Activated naive CD4-positive, alpha-beta T cell treated with anti-CD3 and anti-CD28 coated beads, Interleukin-2, amount 10 ng/mL, durations not matched to agents 7 days and 5 days (primary cell): Measurements from ENCODE around the gene PPP1R12B.
"Not testable (repeated sequence)": the region's sequence is repeated elsewhere in the genome, so short reads cannot be mapped to it uniquely, and the experiment has no call there.

ENCODE experiments used
- CTCF ChIA-PET: fragments of 350-600 bp; sonication (Branson Sonifier 250); formaldehyde crosslinking; loops from one replicate; lab custom pipeline; 2021; ENCODE audit warnings: antibody characterized with exemption; lab: Charles Lee
- DNase-seq: peaks from one replicate; pipeline ENCODE4 v3.0.0-alpha.2; 2020
- H3K27ac Mint-ChIP-seq: one replicate; pipeline ENCODE4 v1.8.0; 2021; ENCODE audit warnings: mild to moderate bottlenecking, moderate library complexity, mixed read lengths
- H3K27me3 Mint-ChIP-seq: one replicate; pipeline ENCODE4 v1.8.0; 2021; ENCODE audit warnings: mild to moderate bottlenecking, mixed read lengths
- H3K36me3 Mint-ChIP-seq: one replicate; pipeline ENCODE4 v1.8.0; 2021; ENCODE audit warnings: mixed read lengths
- H3K4me1 Mint-ChIP-seq: one replicate; pipeline ENCODE4 v1.8.0; 2021; ENCODE audit warnings: mixed read lengths
- H3K4me3 Mint-ChIP-seq: one replicate; pipeline ENCODE4 v1.8.0; 2021; ENCODE audit warnings: mild to moderate bottlenecking, moderate library complexity, mixed read lengths
- H3K9me3 Mint-ChIP-seq: one replicate; pipeline ENCODE4 v1.8.0; 2021; ENCODE audit warnings: mixed read lengths

The PPP1R12B gene

GRCh38 chr1:202575918-202576653 is 227.6 kb downstream of the PPP1R12B start:
- Mint-ChIP-seq H3K4me3 (no peak overlapping the region), H3K27me3 (no peaks in the 10 kb centered on the region), H3K36me3 (no peaks in the 10 kb centered on the region), H3K9me3 (no peaks in the 10 kb centered on the region), H3K27ac (no peak overlapping the region), H3K4me1 (no peaks in the 10 kb centered on the region)
- DNase-seq = no peak
- CTCF ChIA-PET = interaction anchor here (0.8 to 2.0 kb wide), 3 partner anchors 50 to 144 kb away, joined by 4 to 5 read pairs (median 5); no protein-coding TSS in a partner anchor

DNA sequence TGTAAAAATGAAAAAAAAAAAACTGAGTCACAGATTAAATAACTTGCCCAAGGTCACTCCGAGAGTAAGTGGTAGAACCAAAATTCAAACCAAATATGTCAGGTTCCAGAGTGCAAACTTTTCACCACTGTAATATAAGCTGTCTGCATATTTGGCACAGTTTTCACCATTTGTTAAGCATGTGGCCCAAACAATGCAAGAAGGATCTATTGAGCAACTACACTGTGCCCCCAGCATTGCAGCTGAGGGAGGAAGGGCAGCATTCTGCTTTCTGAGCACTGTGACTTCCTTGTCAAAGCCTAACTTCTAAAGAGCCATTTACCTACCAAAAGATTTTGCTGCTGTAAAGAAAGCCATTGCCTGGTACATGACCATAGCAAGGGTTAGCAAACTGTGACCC is 228.3 kb downstream of the PPP1R12B start:
- CTCF ChIA-PET = no interaction called here
- no peak for DNase-seq
- Mint-ChIP-seq H3K36me3 (no peaks in the 10 kb centered on the region), H3K4me3 (no peak overlapping the region), H3K27me3 (no peaks in the 10 kb centered on the region), H3K9me3 (no peaks in the 10 kb centered on the region), H3K27ac (no peak overlapping the region), H3K4me1 (no peaks in the 10 kb centered on the region)

DNA sequence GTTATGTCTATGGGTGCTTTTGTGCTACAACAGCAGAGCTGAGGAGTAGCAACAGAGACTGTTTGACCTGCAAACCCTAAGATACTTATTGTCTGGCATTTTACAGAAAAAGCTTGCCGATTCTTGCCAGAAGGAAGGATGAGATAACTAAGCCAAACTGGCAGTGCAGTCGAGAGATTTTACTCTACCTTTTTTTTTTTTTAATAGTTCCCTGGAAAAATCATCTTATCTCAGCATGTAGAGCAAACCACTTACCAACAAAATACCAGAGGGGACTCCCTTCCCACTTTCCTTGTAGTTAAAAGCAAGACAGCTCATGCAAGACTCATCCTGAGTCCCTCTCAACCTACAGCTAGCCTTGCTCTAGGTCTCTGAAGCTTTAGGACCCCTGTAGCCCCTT is 228.9 kb downstream of the PPP1R12B start:
- no peak for DNase-seq
- peaks cover 2% of the 10 kb centered on the region for H3K36me3 Mint-ChIP-seq

GRCh38 chr1:202578001-202578504 is 229.6 kb downstream of the PPP1R12B start:
- no peaks in the 10 kb centered on the region for H3K27me3 Mint-ChIP-seq
- CTCF ChIA-PET = interaction anchor here (1.0 to 1.1 kb wide), 2 partner anchors 114 to 386 kb away, joined by 3 read pairs; no protein-coding TSS in a partner anchor
- no peaks in the 10 kb centered on the region for H3K9me3 Mint-ChIP-seq
- H3K4me3 Mint-ChIP-seq = no peak overlapping the region
- no peaks in the 10 kb centered on the region for H3K4me1 Mint-ChIP-seq
- DNase-seq = no peak
- no peak overlapping the region for H3K27ac Mint-ChIP-seq
- H3K36me3 Mint-ChIP-seq = peaks cover 2% of the 10 kb centered on the region

More for the DNA sequence above, 228.9 kb downstream of the PPP1R12B start:
- H3K4me1 Mint-ChIP-seq = no peaks in the 10 kb centered on the region
- no peak overlapping the region for H3K27ac Mint-ChIP-seq
- CTCF ChIA-PET = interaction anchor here (1.0 to 1.1 kb wide), 2 partner anchors 113 to 385 kb away, joined by 3 read pairs; no protein-coding TSS in a partner anchor
- H3K9me3 Mint-ChIP-seq = no peaks in the 10 kb centered on the region
- no peaks in the 10 kb centered on the region for H3K27me3 Mint-ChIP-seq
- no peak overlapping the region for H3K4me3 Mint-ChIP-seq

DNA sequence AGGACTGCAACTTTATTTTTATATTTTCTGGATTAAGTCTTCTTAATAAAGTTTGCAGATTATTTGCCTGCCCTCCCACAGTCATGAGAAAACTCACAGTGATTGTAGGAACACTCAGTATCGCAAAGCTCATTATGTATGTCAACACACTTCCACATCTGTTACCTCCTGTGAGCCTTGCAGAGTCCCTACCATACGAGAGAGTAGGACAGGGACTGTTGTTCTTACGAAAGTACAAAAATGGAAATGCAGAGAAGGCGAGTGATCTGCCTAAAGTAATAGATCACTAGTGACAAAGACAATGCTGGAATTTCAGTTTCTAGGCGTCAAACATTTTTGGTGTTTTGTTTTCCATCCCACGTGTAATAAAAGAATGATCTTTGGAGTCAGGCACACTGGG is 230.1 kb downstream of the PPP1R12B start:
- H3K4me3 Mint-ChIP-seq = no peak overlapping the region
- H3K36me3 Mint-ChIP-seq = peaks cover 2% of the 10 kb centered on the region
- CTCF ChIA-PET = no interaction called here
- H3K27ac Mint-ChIP-seq = no peak overlapping the region
- H3K9me3 Mint-ChIP-seq = no peaks in the 10 kb centered on the region
- H3K4me1 Mint-ChIP-seq = no peaks in the 10 kb centered on the region
- H3K27me3 Mint-ChIP-seq = no peaks in the 10 kb centered on the region
- no peak for DNase-seq

GRCh38 chr1:202579806-202580205 is 231.3 kb downstream of the PPP1R12B start:
- H3K4me3 Mint-ChIP-seq = no peak overlapping the region
- no peaks in the 10 kb centered on the region for H3K4me1 Mint-ChIP-seq
- no peaks in the 10 kb centered on the region for H3K27me3 Mint-ChIP-seq
- no peak overlapping the region for H3K27ac Mint-ChIP-seq
- H3K36me3 Mint-ChIP-seq = peaks cover 2% of the 10 kb centered on the region
- H3K9me3 Mint-ChIP-seq = no peaks in the 10 kb centered on the region
- CTCF ChIA-PET = no interaction called here
- no peak for DNase-seq

DNA sequence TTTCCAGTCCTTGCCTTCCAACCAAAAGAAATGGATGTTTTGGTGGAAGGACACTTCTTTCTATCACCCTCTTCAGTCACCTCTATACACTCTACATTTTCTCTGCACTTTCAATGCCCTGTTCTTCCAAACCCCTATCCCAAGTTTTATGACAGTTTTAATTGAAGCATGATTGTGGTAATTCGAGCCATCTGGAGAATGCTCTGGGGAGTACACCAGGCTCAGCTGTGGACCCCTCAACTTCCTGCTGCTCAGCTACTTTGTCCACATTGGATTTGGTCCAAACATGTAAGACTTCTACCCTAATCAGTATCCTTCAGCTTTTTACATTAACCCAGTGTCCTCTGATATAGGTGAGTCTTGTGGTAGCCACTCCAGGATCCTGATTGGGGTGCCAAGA is 232.1 kb downstream of the PPP1R12B start:
- H3K27me3 Mint-ChIP-seq = no peaks in the 10 kb centered on the region
- H3K4me1 Mint-ChIP-seq = no peaks in the 10 kb centered on the region
- no peak overlapping the region for H3K27ac Mint-ChIP-seq
- CTCF ChIA-PET = no interaction called here
- H3K36me3 Mint-ChIP-seq = peaks cover 2% of the 10 kb centered on the region
- no peak overlapping the region for H3K4me3 Mint-ChIP-seq
- DNase-seq = no peak
- H3K9me3 Mint-ChIP-seq = no peaks in the 10 kb centered on the region

- H3K4me1 Mint-ChIP-seq, H3K4me3 Mint-ChIP-seq, H3K27me3 Mint-ChIP-seq, DNase-seq, H3K36me3 Mint-ChIP-seq, H3K9me3 Mint-ChIP-seq, H3K27ac Mint-ChIP-seq: not testable (repeated sequence)
- CTCF ChIA-PET = interaction anchor here (1.0 kb wide), 2 partner anchors 18 to 118 kb away, joined by 3 read pairs; no protein-coding TSS in a partner anchor
These were observed 233.9 kb downstream of the PPP1R12B start for GRCh38 chr1:202582350-202582749.

- CTCF ChIA-PET = interaction anchor here (0.6 to 3.4 kb wide), 2 partner anchors 12 to 135 kb away, joined by 3 to 18 read pairs; no protein-coding TSS in a partner anchor
These were observed 236.4 kb downstream of the PPP1R12B start for GRCh38 chr1:202584707-202585589.

GRCh38 chr1:202585590-202585933 is 237.1 kb downstream of the PPP1R12B start:
- DNase-seq = no peak
- H3K4me3 Mint-ChIP-seq = no peak overlapping the region
- H3K27ac Mint-ChIP-seq = no peak overlapping the region
- H3K27me3 Mint-ChIP-seq = no peaks in the 10 kb centered on the region
- H3K36me3 Mint-ChIP-seq = peaks cover 2% of the 10 kb centered on the region
- no peaks in the 10 kb centered on the region for H3K9me3 Mint-ChIP-seq
- CTCF ChIA-PET = interaction anchor here (3.4 kb wide), 1 partner anchor 13 kb away, joined by 18 read pairs; no protein-coding TSS in a partner anchor
- peaks cover 2% of the 10 kb centered on the region for H3K4me1 Mint-ChIP-seq

More at GRCh38 chr1:202584707-202585589, 236.4 kb downstream of the PPP1R12B start:
- DNase-seq = no peak
- no peaks in the 10 kb centered on the region for H3K9me3 Mint-ChIP-seq
- peaks cover 2% of the 10 kb centered on the region for H3K4me1 Mint-ChIP-seq
- peaks cover 2% of the 10 kb centered on the region for H3K36me3 Mint-ChIP-seq
- no peak overlapping the region for H3K27ac Mint-ChIP-seq
- no peaks in the 10 kb centered on the region for H3K27me3 Mint-ChIP-seq
- H3K4me3 Mint-ChIP-seq = no peak overlapping the region

- peak overlapping the region; percentile 40 for H3K27ac Mint-ChIP-seq
- peaks cover 2% of the 10 kb centered on the region for H3K4me1 Mint-ChIP-seq
- DNase-seq = no peak
- CTCF ChIA-PET = interaction anchor here (1.2 to 3.4 kb wide), 3 partner anchors 12 to 40 kb away, joined by 3 to 18 read pairs (median 4); no protein-coding TSS in a partner anchor
- H3K27me3 Mint-ChIP-seq = no peaks in the 10 kb centered on the region
- H3K4me3 Mint-ChIP-seq = no peak overlapping the region
- peaks cover 2% of the 10 kb centered on the region for H3K36me3 Mint-ChIP-seq
- no peaks in the 10 kb centered on the region for H3K9me3 Mint-ChIP-seq
These were observed 237.7 kb downstream of the PPP1R12B start for GRCh38 chr1:202586018-202586821.

DNA sequence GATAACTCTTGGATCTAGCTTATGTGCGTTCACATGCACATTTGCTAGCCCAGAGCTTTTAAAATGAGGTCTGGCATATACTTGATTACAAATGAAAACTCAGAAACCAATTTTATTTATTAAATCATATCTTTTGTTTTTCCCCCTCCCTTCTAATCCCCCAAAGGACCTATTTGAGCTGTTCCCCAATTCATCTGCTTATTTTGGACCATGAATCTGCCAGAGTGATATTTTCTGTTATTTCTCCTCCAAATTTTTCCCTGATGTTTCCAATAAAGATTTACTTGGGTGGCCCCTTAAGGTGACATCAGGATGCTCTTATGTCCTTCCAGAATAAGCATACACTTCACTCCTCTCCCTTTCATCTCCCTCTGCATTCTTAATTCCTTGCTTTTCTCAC is 238.4 kb downstream of the PPP1R12B start:
- peaks cover 2% of the 10 kb centered on the region for H3K4me1 Mint-ChIP-seq
- H3K9me3 Mint-ChIP-seq = no peaks in the 10 kb centered on the region
- DNase-seq = no peak
- no peak overlapping the region for H3K4me3 Mint-ChIP-seq
- CTCF ChIA-PET = interaction anchor here (1.2 to 3.4 kb wide), 3 partner anchors 12 to 39 kb away, joined by 3 to 18 read pairs (median 4); no protein-coding TSS in a partner anchor
- no peak overlapping the region for H3K27ac Mint-ChIP-seq
- peaks cover 2% of the 10 kb centered on the region for H3K36me3 Mint-ChIP-seq
- no peaks in the 10 kb centered on the region for H3K27me3 Mint-ChIP-seq

GRCh38 chr1:202587859-202588485 is 239.5 kb downstream of the PPP1R12B start:
- Mint-ChIP-seq H3K27me3 (no peaks in the 10 kb centered on the region), H3K36me3 (no peaks in the 10 kb centered on the region), H3K4me1 (peaks cover 2% of the 10 kb centered on the region), H3K27ac (no peak overlapping the region), H3K9me3 (no peaks in the 10 kb centered on the region), H3K4me3 (no peak overlapping the region)
- CTCF ChIA-PET = interaction anchor here (1.8 to 3.4 kb wide), 2 partner anchors 15 to 38 kb away, joined by 4 to 18 read pairs; no protein-coding TSS in a partner anchor
- DNase-seq = no peak
